GM10248 (cell line): ENCODE data around the gene DCXR.

Source experiments
- CTCF ChIA-PET: fragments of 300-600 bp; sonication (Branson Sonifier 250); formaldehyde crosslinking; extraction: SDS; loops from one replicate; lab custom pipeline; 2021; ENCODE audit warnings: antibody characterized with exemption; lab: Yijun Ruan, JAX
- POLR2A ChIA-PET: fragments of 350-650 bp; sonication (Branson Sonifier 250); formaldehyde crosslinking; extraction: SDS; loops from one replicate; lab custom pipeline; 2020; ENCODE audit warnings: antibody characterized with exemption; lab: Yijun Ruan, JAX
- DNase-seq: peaks from one replicate; pipeline ENCODE4 v3.0.0; 2012; ENCODE audit errors: extremely low spot score
- TF ChIP-seq, protein P1 (sequence below): IDR thresholded peaks from 2 replicates; pipeline ENCODE4 v1.5.1; 2012; ENCODE audit warnings: mild to moderate bottlenecking, low read depth; ENCODE audit errors: extremely low read depth, missing control alignments, control extremely low read depth

DCXR gene

DNA sequence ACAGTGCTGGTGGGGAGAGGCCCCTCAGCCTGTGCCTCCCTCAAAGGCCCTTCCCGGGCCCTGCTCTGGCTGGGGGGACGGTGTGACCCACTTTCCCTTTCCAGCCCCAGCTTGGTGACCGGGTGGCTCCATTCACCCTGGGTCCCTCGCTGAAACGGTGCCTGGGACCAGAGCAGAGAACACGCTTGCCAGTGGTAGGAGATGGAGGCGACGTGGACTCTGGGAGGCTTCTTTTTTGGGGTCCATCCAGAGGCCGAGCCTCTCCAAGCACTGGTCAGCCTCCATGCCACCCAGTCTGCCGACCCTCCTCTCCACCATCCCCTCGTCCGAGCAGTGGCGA lies 22.6 kb downstream of the DCXR start:
- ChIA-PET CTCF (interaction anchor here (0.8 to 10.6 kb wide), 2 partner anchors 23 to 55 kb away, joined by 4 to 106 read pairs; partner anchors contain the start of genes DCXR and NOTUM), POLR2A (interaction anchor here (0.5 to 0.6 kb wide), 2 partner anchors 270 to 514 kb away, joined by 3 to 7 read pairs; no protein-coding TSS in a partner anchor)
- TF ChIP-seq, protein P1, sequence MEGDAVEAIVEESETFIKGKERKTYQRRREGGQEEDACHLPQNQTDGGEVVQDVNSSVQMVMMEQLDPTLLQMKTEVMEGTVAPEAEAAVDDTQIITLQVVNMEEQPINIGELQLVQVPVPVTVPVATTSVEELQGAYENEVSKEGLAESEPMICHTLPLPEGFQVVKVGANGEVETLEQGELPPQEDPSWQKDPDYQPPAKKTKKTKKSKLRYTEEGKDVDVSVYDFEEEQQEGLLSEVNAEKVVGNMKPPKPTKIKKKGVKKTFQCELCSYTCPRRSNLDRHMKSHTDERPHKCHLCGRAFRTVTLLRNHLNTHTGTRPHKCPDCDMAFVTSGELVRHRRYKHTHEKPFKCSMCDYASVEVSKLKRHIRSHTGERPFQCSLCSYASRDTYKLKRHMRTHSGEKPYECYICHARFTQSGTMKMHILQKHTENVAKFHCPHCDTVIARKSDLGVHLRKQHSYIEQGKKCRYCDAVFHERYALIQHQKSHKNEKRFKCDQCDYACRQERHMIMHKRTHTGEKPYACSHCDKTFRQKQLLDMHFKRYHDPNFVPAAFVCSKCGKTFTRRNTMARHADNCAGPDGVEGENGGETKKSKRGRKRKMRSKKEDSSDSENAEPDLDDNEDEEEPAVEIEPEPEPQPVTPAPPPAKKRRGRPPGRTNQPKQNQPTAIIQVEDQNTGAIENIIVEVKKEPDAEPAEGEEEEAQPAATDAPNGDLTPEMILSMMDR = no peak
- DNase-seq = no peak

- no peak for DNase-seq
- CTCF ChIA-PET = interaction anchor here (0.8 to 10.6 kb wide), 2 partner anchors 23 to 54 kb away, joined by 4 to 106 read pairs; partner anchors contain the start of genes DCXR and NOTUM
- POLR2A ChIA-PET = interaction anchor here (0.6 kb wide), 1 partner anchor 514 kb away, joined by 7 read pairs; no protein-coding TSS in a partner anchor
- TF ChIP-seq, protein P1 = no peak
Observed at GRCh38 chr17:82014432-82014831, 23.1 kb downstream of the DCXR start.

GRCh38 chr17:82013772-82014321 lies 23.6 kb downstream of the DCXR start:
- CTCF ChIA-PET = interaction anchor here (1.3 to 10.6 kb wide), 3 partner anchors 8 to 54 kb away, joined by 5 to 106 read pairs (median 6); partner anchors contain the start of gene NOTUM
- POLR2A ChIA-PET = no interaction called here
- DNase-seq = no peak
- TF ChIP-seq, protein P1 = no peak

DNA sequence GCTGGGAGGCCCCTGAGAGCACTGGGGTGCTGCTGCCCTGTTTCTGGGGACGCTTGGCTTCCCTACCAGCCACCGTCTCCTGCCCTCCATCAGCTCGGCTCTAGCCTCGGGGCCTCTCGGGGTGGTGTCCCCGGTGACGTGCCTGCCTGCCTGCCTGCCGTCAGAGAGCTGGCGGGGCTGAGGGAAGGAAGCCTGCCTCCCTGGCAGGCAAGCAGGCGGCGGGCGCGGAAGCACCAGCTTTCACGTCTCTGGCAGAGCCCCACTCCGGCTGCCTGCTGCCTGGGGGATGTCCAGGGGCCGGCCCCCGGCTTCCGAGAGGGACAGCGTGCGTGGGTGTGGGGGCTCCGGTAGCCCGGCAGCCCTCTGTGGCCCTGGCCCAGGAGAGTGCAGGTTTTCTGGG lies 24.2 kb downstream of the DCXR start:
- TF ChIP-seq, protein P1 = no peak
- DNase-seq = no peak
- ChIA-PET CTCF (interaction anchor here (1.3 to 1.6 kb wide), 2 partner anchors 8 to 54 kb away, joined by 5 to 6 read pairs; no protein-coding TSS in a partner anchor), POLR2A (no interaction called here)

DNA sequence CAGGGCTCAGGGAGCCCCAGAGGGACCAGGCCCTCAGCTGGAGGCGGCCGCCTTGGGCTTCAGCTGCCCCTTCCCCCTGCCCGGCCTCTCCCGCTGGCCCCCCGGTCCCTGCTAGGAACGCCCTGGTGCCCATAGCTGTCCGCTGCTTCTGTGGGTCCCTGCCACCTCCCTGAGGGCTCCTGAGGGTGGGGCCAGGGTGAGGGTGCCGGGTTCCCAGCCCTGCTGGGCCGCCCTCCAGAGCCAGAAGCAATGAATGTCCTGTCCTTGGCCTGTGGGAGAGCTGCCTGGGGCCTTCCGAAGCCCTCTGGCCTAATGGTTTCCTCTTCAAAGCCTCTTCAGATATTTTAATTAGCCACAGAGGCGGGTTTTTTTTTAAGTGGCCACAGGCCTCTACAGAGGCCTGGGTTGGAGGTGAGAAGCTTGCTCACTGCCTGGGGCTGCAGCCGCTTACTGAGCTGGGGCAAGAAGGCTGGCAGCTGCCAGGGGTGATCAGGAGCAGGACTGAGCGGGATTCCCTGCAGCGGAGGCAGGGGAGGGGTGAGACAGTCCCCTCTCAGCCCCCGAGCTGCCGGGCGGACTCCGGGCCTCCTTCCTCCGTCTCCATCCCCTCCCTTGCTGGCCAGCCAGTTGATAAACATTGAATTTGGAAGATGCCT lies 24.7 kb downstream of the DCXR start:
- CTCF ChIA-PET = interaction anchor here (1.3 to 1.6 kb wide), 2 partner anchors 9 to 53 kb away, joined by 5 to 6 read pairs; no protein-coding TSS in a partner anchor
- DNase-seq = no peak

GRCh38 chr17:82012261-82012639 lies 25.2 kb downstream of the DCXR start:
- DNase-seq = no peak
- ChIA-PET CTCF (interaction anchor here (1.3 to 1.6 kb wide), 2 partner anchors 9 to 53 kb away, joined by 5 to 6 read pairs; no protein-coding TSS in a partner anchor), POLR2A (no interaction called here)
- TF ChIP-seq, protein P1 = no peak

More for the DNA sequence above, 24.7 kb downstream of the DCXR start:
- POLR2A ChIA-PET = no interaction called here
- TF ChIP-seq, protein P1 = no peak
